Stimulated activated effector memory CD8-positive, alpha-beta T cell treated with anti-CD3 and anti-CD28 coated beads, Interleukin-12 subunit alpha, Interleukin-12 subunit beta, amount 100 ng/mL, for 72 hours (primary cell): Measurements from ENCODE around the gene TRAPPC12.
A peak's percentile ranks its signal among the peaks of the same experiment; 100 is the strongest.

Experiments
- ATAC-seq: fragments of 150-1000 bp; cut with Tn5 transposase; 2 replicates; pipeline ENCODE4 v1.10.0; 2021
- DNase-seq, 2 donors: peaks; one replicate each; pipeline ENCODE4 v3.0.0; 2021 to 2022; ENCODE audit warnings: low spot score in 2 of 2
- H3K27ac Mint-ChIP-seq: one replicate; pipeline ENCODE4 v1.8.0; 2022; ENCODE audit warnings: mild to moderate bottlenecking, mixed read lengths
- H3K36me3 Mint-ChIP-seq: one replicate; pipeline ENCODE4 v1.8.0; 2022; ENCODE audit warnings: mild to moderate bottlenecking, mixed read lengths
- H3K4me1 Mint-ChIP-seq: one replicate; pipeline ENCODE4 v1.8.0; 2022; ENCODE audit warnings: mixed read lengths
- H3K4me3 Mint-ChIP-seq: one replicate; pipeline ENCODE4 v1.8.0; 2022; ENCODE audit warnings: mild to moderate bottlenecking, mixed read lengths
- H3K9me3 Mint-ChIP-seq: one replicate; pipeline ENCODE4 v1.8.0; 2022; ENCODE audit warnings: mixed read lengths

Gene TRAPPC12

GRCh38 chr2:3413697-3414096 lies 34.2 kb downstream of the TRAPPC12 start:
- no peaks in the 10 kb centered on the region for H3K9me3 Mint-ChIP-seq
- no peak overlapping the region for H3K4me3 Mint-ChIP-seq
- H3K27ac Mint-ChIP-seq: no peak overlapping the region
- H3K36me3 Mint-ChIP-seq: peaks cover 34% of the 10 kb centered on the region
- ATAC-seq (no peak), DNase-seq (no peak)
- H3K4me1 Mint-ChIP-seq: peaks cover 13% of the 10 kb centered on the region

DNA sequence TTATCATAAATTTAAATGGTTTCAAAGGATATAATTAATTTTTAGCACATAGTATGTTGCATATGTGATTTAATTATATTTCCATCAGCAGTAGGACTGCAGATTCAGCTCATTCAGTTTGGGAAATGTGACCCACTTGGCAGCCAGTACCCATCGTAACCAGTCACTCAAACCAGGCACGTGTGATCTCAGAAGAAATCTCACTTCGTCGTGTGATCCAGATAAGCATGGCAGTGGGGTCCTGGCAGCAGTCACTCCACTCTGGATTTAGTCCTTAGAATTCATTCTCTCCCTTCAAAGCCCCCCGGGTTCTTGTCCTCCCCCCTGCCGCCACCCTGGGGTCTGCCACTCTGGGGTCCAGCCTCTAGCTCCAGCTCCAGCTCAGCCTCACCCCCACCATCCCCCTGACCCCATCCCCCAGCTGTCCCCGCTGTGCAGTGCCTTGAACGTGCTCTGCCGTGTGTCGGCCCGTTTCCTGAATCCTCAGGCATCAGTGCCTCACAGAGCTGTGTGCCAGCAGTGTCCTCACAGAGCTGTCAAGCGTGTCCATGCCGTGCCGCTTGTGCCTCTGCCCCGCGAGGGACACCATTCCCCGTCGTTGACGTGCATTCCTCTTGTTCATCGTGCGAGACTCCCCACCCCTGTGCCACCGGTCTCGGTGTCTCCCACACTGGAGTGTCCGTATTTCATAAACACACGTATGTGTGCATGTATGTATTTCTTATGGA lies 34.8 kb downstream of the TRAPPC12 start:
- Mint-ChIP-seq H3K36me3 (peaks cover 34% of the 10 kb centered on the region), H3K4me3 (no peak overlapping the region), H3K4me1 (peaks cover 14% of the 10 kb centered on the region), H3K27ac (no peak overlapping the region), H3K9me3 (no peaks in the 10 kb centered on the region)
- ATAC-seq (no peak), DNase-seq (no peak)

DNA sequence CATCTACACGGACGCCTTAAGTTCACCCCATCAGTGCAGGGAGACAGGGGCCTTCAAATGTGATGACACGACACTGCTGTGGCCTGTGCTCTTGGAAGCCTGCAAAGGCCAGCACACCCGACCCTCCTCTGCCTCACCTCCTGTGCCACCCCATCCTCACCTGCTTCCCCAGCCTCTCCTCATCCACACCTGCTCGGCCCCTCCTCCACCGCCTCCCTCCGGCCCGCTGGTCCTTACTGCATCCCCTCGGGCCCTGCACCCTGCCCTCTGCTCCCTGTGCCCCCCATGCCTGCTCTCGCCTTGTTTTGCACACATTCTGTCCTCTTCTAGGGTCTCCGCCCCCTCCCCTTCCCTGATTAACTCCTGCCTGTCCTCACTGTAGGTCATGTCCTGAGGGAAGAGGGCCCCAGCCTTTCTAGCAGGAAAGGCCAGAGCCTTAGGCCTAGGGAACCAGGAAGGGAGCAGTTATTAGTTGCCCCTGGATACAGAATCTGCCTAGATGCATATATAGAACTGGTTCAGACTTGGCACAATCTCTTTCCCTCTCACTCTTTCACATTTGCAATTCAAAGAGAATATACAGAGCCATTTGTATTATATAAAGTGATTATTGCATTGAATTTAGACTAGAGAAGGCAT lies 39.4 kb downstream of the TRAPPC12 start:
- peaks cover 51% of the 10 kb centered on the region for H3K36me3 Mint-ChIP-seq
- H3K27ac Mint-ChIP-seq: peak overlapping the region; percentile 48
- H3K9me3 Mint-ChIP-seq: no peaks in the 10 kb centered on the region
- H3K4me1 Mint-ChIP-seq: peaks cover 19% of the 10 kb centered on the region
- H3K4me3 Mint-ChIP-seq: no peak overlapping the region
- no peak for ATAC-seq
- no peak for DNase-seq

DNA sequence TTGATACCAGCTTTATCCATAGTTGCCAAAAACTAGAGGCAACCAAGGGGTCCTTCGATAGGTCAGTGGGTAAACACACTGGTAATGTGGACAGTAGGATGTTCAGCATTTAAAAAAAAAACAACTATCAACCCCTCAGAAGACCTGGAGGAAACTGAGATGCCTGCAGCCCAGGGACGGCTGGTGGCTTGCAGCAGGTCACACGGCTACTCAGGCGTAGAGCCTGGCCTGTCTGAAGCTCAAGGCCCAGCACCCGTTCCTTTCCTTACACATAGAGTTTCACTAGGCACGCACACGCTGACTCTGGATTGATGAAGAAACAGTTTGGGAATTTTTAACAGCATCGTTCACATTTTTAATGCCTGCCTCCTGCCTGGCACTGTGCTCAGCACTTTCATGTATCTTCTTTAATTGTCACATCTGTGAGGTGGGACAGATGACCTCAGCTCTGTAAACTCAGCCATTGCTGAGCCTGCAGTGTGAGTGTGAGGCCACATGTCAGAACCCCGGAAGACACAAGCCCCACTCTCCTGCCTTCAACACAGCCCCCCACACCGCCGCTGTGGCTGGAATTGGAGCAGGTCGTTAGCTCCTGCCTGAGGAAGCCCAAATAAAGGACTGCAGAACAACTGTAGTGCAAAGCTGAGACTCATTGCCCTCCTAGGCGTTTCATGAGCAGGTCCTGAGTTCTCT lies 40.7 kb downstream of the TRAPPC12 start:
- no peak overlapping the region for H3K4me3 Mint-ChIP-seq
- no peak for DNase-seq
- H3K27ac Mint-ChIP-seq: no peak overlapping the region
- H3K9me3 Mint-ChIP-seq: no peaks in the 10 kb centered on the region
- peaks cover 59% of the 10 kb centered on the region for H3K36me3 Mint-ChIP-seq
- ATAC-seq: no peak
- peaks cover 22% of the 10 kb centered on the region for H3K4me1 Mint-ChIP-seq

DNA sequence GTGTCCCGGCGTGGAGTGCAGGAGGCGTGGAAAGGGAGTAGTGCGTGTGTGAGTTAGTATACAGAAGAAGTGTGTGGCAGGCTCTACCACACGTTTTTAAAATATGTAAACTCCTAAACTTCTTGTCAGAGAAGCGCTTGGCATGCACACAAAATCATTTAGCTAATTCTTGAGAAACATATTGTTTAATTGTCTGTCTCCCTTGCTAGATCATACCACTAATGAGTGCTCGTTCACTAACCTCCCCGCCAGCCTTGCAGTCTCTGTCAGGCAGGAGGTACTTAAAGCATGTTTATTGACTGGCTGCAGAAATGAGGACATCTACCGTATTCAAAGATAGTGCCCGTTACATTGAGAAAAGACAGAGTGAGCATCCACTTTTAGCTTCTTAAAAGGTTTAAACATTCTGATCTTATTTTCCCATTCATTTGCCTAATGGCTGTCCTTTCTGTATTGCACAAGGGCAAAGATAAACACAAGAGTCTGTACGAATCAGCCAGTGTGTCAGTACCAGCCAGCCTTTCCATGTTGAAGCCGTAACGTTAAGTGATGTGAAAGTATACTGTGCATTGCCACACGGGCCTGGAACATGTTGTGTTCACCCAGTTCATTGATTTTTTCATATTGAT lies 41.4 kb downstream of the TRAPPC12 start:
- no peak overlapping the region for H3K27ac Mint-ChIP-seq
- H3K4me3 Mint-ChIP-seq: no peak overlapping the region
- H3K4me1 Mint-ChIP-seq: peaks cover 22% of the 10 kb centered on the region
- ATAC-seq: no peak
- H3K36me3 Mint-ChIP-seq: peaks cover 62% of the 10 kb centered on the region
- no peaks in the 10 kb centered on the region for H3K9me3 Mint-ChIP-seq
- DNase-seq: no peak

GRCh38 chr2:3421580-3421979 lies 42.1 kb downstream of the TRAPPC12 start:
- Mint-ChIP-seq H3K4me3 (no peak overlapping the region), H3K36me3 (peaks cover 66% of the 10 kb centered on the region), H3K27ac (no peak overlapping the region), H3K4me1 (peaks cover 22% of the 10 kb centered on the region), H3K9me3 (no peaks in the 10 kb centered on the region)
- no peak for ATAC-seq
- DNase-seq: no peak

DNA sequence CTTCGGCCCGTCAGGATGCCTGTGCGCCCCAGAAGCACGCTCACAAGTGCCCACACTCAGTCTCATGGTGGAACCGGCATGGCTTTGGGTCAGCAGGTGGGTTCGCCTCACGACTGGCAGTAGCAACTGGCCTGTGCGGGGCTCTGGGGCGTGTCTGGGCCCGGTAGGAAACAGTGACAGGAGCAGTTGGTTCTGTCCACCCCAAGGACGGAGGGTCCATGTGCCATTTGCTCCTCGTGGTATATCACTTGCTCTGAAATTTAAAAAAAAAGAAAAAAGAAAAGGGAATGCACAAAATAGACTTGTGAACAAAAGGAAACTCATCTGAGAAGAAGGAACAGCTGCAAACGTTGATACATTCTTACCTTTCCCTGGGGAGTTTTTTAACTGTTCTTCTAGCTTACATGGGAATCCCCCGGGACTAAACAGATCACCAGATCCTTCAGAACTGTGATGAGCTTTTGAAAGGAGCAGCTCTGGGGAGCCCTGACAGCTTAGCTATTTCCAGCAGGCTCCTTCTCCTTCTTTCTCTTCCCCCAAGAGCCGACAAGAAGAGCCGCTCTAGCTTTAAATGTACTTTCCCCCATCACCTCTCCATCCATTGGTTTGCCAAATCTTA lies 42.8 kb downstream of the TRAPPC12 start:
- no peak for DNase-seq
- H3K4me3 Mint-ChIP-seq: no peak overlapping the region
- H3K4me1 Mint-ChIP-seq: peaks cover 17% of the 10 kb centered on the region
- peak overlapping the region; percentile 39 for H3K27ac Mint-ChIP-seq
- no peaks in the 10 kb centered on the region for H3K9me3 Mint-ChIP-seq
- no peak for ATAC-seq
- H3K36me3 Mint-ChIP-seq: peaks cover 73% of the 10 kb centered on the region

DNA sequence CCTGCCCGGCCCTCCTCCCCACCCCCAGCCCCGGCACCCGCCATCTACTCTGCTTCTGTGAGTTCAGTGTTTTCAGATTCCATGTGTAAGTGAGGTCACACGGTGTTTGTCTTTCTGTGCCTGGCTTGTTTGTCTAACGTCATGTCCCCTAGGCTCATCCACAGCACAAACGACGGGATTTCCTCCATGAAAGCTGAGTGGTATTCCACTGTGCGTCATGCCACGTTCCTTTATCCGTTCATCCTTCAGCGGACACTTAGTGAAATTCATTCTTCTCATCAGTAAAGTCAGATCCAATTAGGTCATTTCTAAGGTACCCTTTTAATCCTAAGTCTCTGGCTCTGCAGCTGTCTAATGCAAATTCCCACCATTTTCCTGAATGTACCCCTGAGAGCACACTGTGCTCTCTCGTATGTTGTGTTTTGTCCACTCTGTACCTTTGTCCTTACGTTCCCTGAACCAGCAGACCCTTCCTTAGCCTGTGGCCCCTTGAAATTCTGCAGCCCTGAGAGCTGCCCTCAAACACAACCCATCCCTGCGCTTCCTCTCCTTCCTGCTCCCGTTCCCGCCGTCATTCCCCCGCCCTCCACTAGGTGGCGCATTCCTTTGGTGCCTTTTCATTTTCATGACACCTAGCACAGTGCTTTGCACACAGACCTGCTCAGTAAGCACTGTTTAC lies 44.1 kb downstream of the TRAPPC12 start:
- Mint-ChIP-seq H3K36me3 (peaks cover 81% of the 10 kb centered on the region), H3K27ac (peak overlapping the region; percentile 3)

DNA sequence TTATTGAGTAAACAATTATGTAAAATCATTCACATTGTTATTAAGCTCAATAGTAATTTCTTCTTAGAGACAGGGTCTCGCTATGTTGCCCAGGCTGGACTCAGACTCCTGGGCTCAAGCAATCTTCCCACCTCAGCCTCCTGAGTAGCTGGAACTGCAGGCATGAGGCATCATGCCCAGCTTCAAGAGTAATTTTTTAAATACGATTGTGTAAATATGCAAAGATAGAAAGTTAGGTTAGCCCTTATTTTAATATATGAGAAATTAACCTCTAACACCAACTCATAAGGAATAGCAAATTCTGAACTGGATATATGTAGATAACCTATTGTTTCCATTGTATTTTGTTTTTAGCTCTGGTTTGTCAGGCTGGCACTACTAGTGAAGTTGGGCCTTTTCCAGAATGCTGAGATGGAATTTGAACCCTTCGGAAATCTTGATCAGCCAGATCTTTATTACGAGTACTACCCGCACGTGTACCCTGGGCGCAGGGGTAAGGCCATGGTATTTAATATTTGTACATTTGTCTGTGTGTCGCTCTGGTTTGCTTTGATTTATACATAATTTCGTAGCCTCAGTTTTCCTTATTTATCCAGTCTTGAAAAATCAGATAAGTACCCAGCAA lies 44.8 kb downstream of the TRAPPC12 start:
- H3K4me3 Mint-ChIP-seq: no peak overlapping the region
- H3K36me3 Mint-ChIP-seq: peaks cover 82% of the 10 kb centered on the region
- no peak for ATAC-seq
- DNase-seq: no peak
- H3K27ac Mint-ChIP-seq: peak overlapping the region; percentile 3
- H3K9me3 Mint-ChIP-seq: no peaks in the 10 kb centered on the region
- H3K4me1 Mint-ChIP-seq: peaks cover 9% of the 10 kb centered on the region

More for the DNA sequence above, 44.1 kb downstream of the TRAPPC12 start:
- Mint-ChIP-seq H3K4me3 (no peak overlapping the region), H3K4me1 (peaks cover 14% of the 10 kb centered on the region), H3K9me3 (no peaks in the 10 kb centered on the region)
- peak; percentile 73 for ATAC-seq
- DNase-seq: peak; percentile 67 to 88

DNA sequence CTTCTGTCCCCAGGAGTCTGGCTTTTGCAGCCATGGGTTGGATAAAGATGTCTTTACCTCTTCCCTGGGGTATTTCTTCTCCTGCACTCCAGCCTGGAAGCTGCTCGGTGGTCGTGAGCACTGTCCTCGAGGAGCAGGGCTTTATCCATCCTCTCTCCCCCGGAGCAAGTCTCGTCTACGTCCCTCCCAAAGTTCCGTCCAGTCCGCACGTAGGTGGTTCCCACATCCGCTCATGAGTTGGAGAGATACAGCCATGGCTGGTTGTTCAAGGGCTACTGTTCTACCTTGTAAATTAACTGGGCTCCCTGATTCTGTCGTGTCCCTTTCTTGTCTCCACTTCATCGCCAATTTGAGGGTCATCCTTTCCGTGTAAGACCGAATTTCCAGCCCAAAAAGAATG lies 47.1 kb downstream of the TRAPPC12 start:
- no peaks in the 10 kb centered on the region for H3K9me3 Mint-ChIP-seq
- ATAC-seq (no peak), DNase-seq (no peak)
- peaks cover 9% of the 10 kb centered on the region for H3K4me1 Mint-ChIP-seq
- no peak overlapping the region for H3K27ac Mint-ChIP-seq
- H3K4me3 Mint-ChIP-seq: no peak overlapping the region
- peaks cover 95% of the 10 kb centered on the region for H3K36me3 Mint-ChIP-seq

DNA sequence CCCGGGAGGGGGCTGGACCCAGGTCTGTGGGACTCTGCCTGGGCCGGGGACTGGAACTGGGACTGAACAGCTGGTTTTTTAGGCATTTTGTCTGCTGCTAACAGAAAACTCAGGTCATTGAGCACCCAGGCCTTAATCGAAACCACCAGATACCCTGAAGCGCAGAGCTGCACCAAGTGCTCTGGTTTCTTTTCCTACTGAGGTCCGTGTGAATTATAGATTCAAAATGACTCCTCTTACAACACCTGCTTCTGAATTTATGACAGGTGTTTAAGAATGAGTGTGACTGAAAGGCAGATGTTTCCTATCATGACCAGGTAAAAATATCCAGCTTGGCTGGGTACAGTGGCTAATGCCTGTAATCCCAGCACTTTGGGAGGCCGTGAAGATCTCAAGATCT lies 47.8 kb downstream of the TRAPPC12 start:
- peaks cover 96% of the 10 kb centered on the region for H3K36me3 Mint-ChIP-seq
- DNase-seq (no peak), ATAC-seq (no peak)
- no peaks in the 10 kb centered on the region for H3K9me3 Mint-ChIP-seq
- H3K4me3 Mint-ChIP-seq: no peak overlapping the region
- H3K27ac Mint-ChIP-seq: peak overlapping the region; percentile 76
- peaks cover 9% of the 10 kb centered on the region for H3K4me1 Mint-ChIP-seq

DNA sequence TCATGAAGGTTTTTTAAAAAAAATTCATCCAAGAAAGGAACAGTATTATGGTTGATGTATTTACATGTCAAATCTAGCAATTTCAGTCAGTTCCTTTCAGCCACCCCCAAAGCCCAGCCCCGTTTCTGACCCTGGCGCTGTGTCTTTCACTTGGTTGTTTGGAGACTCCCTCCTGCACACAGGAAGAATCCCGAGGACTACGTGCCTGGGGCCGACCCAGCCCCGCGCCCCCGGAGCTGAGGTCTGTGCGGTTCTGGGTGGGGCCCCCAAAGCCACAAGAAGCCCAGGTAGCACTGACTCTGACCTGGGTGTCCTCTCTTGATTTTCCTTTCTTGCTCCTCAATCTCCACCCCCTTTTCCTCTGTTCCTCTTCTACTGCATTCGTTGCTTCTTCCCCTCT lies 49.1 kb downstream of the TRAPPC12 start:
- Mint-ChIP-seq H3K4me1 (peaks cover 6% of the 10 kb centered on the region), H3K27ac (peak overlapping the region; percentile 76), H3K9me3 (no peaks in the 10 kb centered on the region), H3K4me3 (no peak overlapping the region), H3K36me3 (peaks cover 100% of the 10 kb centered on the region)
- DNase-seq: no peak
- no peak for ATAC-seq

GRCh38 chr2:3429066-3429610 lies 49.6 kb downstream of the TRAPPC12 start:
- Mint-ChIP-seq H3K27ac (peak overlapping the region; percentile 76), H3K4me1 (peaks cover under 1% of the 10 kb centered on the region), H3K36me3 (peaks cover 100% of the 10 kb centered on the region), H3K4me3 (no peak overlapping the region), H3K9me3 (no peaks in the 10 kb centered on the region)
- no peak for ATAC-seq
- DNase-seq: no peak

DNA sequence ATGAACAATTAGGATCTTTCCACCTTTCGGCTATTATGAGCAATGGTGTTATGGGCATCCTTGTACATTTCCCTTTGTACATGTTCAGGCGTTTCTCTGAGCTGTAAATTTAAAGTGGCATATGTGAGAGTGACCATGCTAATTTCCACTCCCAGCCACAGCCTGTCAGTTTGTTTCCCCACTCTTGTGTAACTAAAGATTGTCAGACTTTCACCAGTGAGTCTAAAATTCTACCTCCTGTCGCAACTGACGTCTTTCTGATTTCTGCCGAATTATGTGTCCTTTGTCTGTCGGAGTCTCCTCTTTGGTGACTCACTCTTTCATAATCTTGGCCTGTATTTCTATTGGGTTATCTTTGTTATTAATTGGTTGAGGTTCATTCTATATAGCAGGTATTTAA lies 50.7 kb downstream of the TRAPPC12 start:
- peaks cover 96% of the 10 kb centered on the region for H3K36me3 Mint-ChIP-seq
- ATAC-seq (no peak), DNase-seq (no peak)

More for the DNA sequence above, 50.7 kb downstream of the TRAPPC12 start:
- H3K27ac Mint-ChIP-seq: no peak overlapping the region
- no peaks in the 10 kb centered on the region for H3K9me3 Mint-ChIP-seq
- H3K4me1 Mint-ChIP-seq: no peaks in the 10 kb centered on the region
- H3K4me3 Mint-ChIP-seq: no peak overlapping the region
